Gastrocnemius medialis (tissue), 4 donors: ENCODE results near the gene RP9.

ENCODE experiments used
- POLR2A ChIP-seq, 2 donors: fragments of 450-650 bp; IDR thresholded peaks; one replicate each; pipeline ENCODE4 v1.6.1; 2017; ENCODE audit warnings: antibody characterized with exemption in 2 of 2, mild to moderate bottlenecking in 2 of 2, moderate library complexity in 2 of 2
- TF ChIP-seq, protein P1 (sequence below), 5 experiments: fragments of 450-650 bp in 3 of 5; fragments of 200-600 bp in 2 of 5; sonication (generic) in 2 of 5; IDR thresholded peaks in 4 of 5; conservative IDR thresholded peaks in 1 of 5; 1 replicate in 4 of 5; 2 replicates in 1 of 5; pipeline ENCODE4 v1.5.1; 2016 to 2019; ENCODE audit warnings: antibody characterized with exemption in 5 of 5, mild to moderate bottlenecking in 3 of 5, moderate library complexity in 3 of 5

DNA sequence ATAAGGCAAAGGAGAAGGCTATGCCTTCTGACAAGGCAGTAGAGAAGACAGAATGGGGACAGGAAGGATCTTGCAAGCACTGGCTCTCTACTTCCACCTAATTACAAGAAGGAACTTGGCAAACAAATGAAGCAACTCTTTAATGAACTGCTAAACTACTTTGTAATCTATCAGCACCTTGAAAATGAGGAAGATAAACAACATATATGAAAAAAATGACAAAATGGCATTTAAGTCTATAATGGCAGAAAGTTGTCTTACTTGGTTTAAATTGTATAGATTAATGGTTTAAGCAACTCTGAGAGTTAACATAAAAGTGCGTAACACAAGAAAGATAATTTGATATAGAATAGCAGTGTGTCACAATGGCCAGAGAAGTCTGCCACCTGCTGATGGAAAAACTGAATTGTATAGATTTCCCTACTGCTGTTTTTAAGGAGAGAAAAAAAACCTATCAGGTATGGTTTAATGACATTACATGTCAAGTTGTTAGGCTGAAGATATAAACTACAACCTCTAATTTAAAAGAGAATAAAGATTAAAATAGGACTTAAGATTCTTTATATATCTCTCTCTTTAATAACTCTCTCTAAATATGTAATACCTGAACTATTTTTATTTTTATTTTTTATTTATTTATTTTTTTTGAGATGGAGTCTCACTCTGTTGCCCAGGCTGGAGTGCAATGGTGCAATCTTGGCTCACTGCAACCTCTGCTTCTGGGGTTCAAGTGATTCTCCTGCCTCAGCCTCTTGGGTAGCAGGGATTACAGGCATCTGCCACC is 58.5 kb downstream of the RP9 start:
- TF ChIP-seq, protein P1, sequence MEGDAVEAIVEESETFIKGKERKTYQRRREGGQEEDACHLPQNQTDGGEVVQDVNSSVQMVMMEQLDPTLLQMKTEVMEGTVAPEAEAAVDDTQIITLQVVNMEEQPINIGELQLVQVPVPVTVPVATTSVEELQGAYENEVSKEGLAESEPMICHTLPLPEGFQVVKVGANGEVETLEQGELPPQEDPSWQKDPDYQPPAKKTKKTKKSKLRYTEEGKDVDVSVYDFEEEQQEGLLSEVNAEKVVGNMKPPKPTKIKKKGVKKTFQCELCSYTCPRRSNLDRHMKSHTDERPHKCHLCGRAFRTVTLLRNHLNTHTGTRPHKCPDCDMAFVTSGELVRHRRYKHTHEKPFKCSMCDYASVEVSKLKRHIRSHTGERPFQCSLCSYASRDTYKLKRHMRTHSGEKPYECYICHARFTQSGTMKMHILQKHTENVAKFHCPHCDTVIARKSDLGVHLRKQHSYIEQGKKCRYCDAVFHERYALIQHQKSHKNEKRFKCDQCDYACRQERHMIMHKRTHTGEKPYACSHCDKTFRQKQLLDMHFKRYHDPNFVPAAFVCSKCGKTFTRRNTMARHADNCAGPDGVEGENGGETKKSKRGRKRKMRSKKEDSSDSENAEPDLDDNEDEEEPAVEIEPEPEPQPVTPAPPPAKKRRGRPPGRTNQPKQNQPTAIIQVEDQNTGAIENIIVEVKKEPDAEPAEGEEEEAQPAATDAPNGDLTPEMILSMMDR (IDR thresholded peaks at IDR 0.05 in 4 of 5, conservative IDR thresholded peaks at IDR 0.05 in 1 of 5), result peak; percentile 45 to 86 (median 61)
- TF ChIP-seq POLR2A (IDR thresholded peaks at IDR 0.05), result no peak
